DND-41 (cell line): ENCODE measurements around the gene RNF144A.

Experiments used
- CTCF ChIP-seq: IDR thresholded peaks from 2 replicates; pipeline ENCODE4 v1.5.1; 2012; ENCODE audit warnings: borderline replicate concordance, low read length, moderate library complexity, mild to moderate bottlenecking; ENCODE audit not compliant: poor library complexity, severe bottlenecking; ENCODE audit errors: extremely low read depth
- EZH2 ChIP-seq: IDR thresholded peaks from 3 replicates; pipeline ENCODE4 v1.6.1; 2012; ENCODE audit warnings: borderline replicate concordance, low read depth, mild to moderate bottlenecking, moderate library complexity, low read length, inconsistent platforms; ENCODE audit not compliant: severe bottlenecking

GRCh38 chr2:6982449-6982848, 65.2 kb downstream of the RNF144A start:
- no peak for TF ChIP-seq CTCF
- TF ChIP-seq EZH2 = no peak
